T-helper 1 cell treated with Interleukin-12 subunit alpha and Interleukin-12 subunit beta and Interleukin-4 antibody, amounts not matched to agents 30 μg/mL and 1 μg/mL, for 36 hours (primary cell): ENCODE measurements around the gene KRTAP10-10.
"Not testable (repeated sequence)": the region's sequence is repeated elsewhere in the genome, so short reads cannot be mapped to it uniquely, and the experiment has no call there.

ENCODE experiments used
- H3K27ac Mint-ChIP-seq: one replicate; pipeline ENCODE4 v1.8.0; 2021; ENCODE audit warnings: mild to moderate bottlenecking, mixed read lengths
- H3K27me3 Mint-ChIP-seq: one replicate; pipeline ENCODE4 v1.8.0; 2021; ENCODE audit warnings: low read depth, mixed read lengths
- H3K36me3 Mint-ChIP-seq: one replicate; pipeline ENCODE4 v1.8.0; 2021; ENCODE audit warnings: low read depth, mixed read lengths
- H3K4me1 Mint-ChIP-seq: one replicate; pipeline ENCODE4 v1.8.0; 2021; ENCODE audit warnings: low read depth, mixed read lengths
- H3K4me3 Mint-ChIP-seq: one replicate; pipeline ENCODE4 v1.8.0; 2021; ENCODE audit warnings: mild to moderate bottlenecking, moderate library complexity, mixed read lengths
- H3K9me3 Mint-ChIP-seq: one replicate; pipeline ENCODE4 v1.8.0; 2021; ENCODE audit warnings: mixed read lengths

Gene KRTAP10-10

GRCh38 chr21:44661567-44661966, 24.4 kb downstream of the KRTAP10-10 start:
- Mint-ChIP-seq H3K36me3 (peaks cover 38% of the 10 kb centered on the region), H3K9me3 (peaks cover 65% of the 10 kb centered on the region)
- not testable (repeated sequence) for H3K4me3 Mint-ChIP-seq

GRCh38 chr21:44664691-44665090, 27.5 kb downstream of the KRTAP10-10 start:
- peaks cover 13% of the 10 kb centered on the region for H3K36me3 Mint-ChIP-seq
- H3K9me3 Mint-ChIP-seq: peaks cover 50% of the 10 kb centered on the region
- H3K27me3 Mint-ChIP-seq: peaks cover 47% of the 10 kb centered on the region
- H3K27ac Mint-ChIP-seq: no peak overlapping the region
- H3K4me3 Mint-ChIP-seq: no peak overlapping the region
- peaks cover 7% of the 10 kb centered on the region for H3K4me1 Mint-ChIP-seq

More at GRCh38 chr21:44661567-44661966, 24.4 kb downstream of the KRTAP10-10 start:
- peaks cover 28% of the 10 kb centered on the region for H3K27me3 Mint-ChIP-seq
- not testable (repeated sequence) for H3K27ac Mint-ChIP-seq
- peaks cover 39% of the 10 kb centered on the region for H3K4me1 Mint-ChIP-seq

GRCh38 chr21:44666401-44667320, 29.5 kb downstream of the KRTAP10-10 start, which contains the start of gene KRTAP12-2:
KRTAP12-2 (minus strand) TSS chr21:44666927; CDS start chr21:44666886, 41 bp downstream.
- H3K4me3 Mint-ChIP-seq: no peak within 1 kb of the TSS
- no peaks in the 10 kb centered on the region for H3K4me1 Mint-ChIP-seq
- H3K9me3 Mint-ChIP-seq: peaks cover 53% of the 10 kb centered on the region

GRCh38 chr21:44667612-44668011, 30.5 kb downstream of the KRTAP10-10 start:
- Mint-ChIP-seq H3K4me3 (no peak overlapping the region), H3K27ac (no peak overlapping the region), H3K36me3 (peaks cover 6% of the 10 kb centered on the region), H3K27me3 (peaks cover 28% of the 10 kb centered on the region), H3K9me3 (peaks cover 53% of the 10 kb centered on the region), H3K4me1 (no peaks in the 10 kb centered on the region)

More at GRCh38 chr21:44666401-44667320, 29.5 kb downstream of the KRTAP10-10 start, which contains the start of gene KRTAP12-2:
- Mint-ChIP-seq H3K36me3 (peaks cover 6% of the 10 kb centered on the region), H3K27me3 (peaks cover 36% of the 10 kb centered on the region), H3K27ac (no peak within 1 kb of the TSS)

- no peak overlapping the region for H3K4me3 Mint-ChIP-seq
- H3K27ac Mint-ChIP-seq: no peak overlapping the region
- H3K4me1 Mint-ChIP-seq: no peaks in the 10 kb centered on the region
- H3K27me3 Mint-ChIP-seq: peaks cover 34% of the 10 kb centered on the region
- peaks cover 64% of the 10 kb centered on the region for H3K9me3 Mint-ChIP-seq
- H3K36me3 Mint-ChIP-seq: peaks cover 9% of the 10 kb centered on the region
Observed at GRCh38 chr21:44670642-44671432, 33.7 kb downstream of the KRTAP10-10 start.

GRCh38 chr21:44671911-44672310, 34.8 kb downstream of the KRTAP10-10 start:
- Mint-ChIP-seq H3K27me3 (peaks cover 39% of the 10 kb centered on the region), H3K4me1 (no peaks in the 10 kb centered on the region), H3K36me3 (peaks cover 9% of the 10 kb centered on the region), H3K9me3 (peaks cover 67% of the 10 kb centered on the region), H3K4me3 (no peak overlapping the region), H3K27ac (no peak overlapping the region)

GRCh38 chr21:44677881-44678280, 40.7 kb downstream of the KRTAP10-10 start:
- Mint-ChIP-seq H3K4me1 (no peaks in the 10 kb centered on the region), H3K4me3 (no peak overlapping the region), H3K27ac (no peak overlapping the region), H3K9me3 (peaks cover 29% of the 10 kb centered on the region), H3K36me3 (peaks cover 3% of the 10 kb centered on the region), H3K27me3 (peaks cover 49% of the 10 kb centered on the region)

GRCh38 chr21:44681152-44681551, 44.0 kb downstream of the KRTAP10-10 start:
- Mint-ChIP-seq H3K4me3 (no peak overlapping the region), H3K9me3 (no peaks in the 10 kb centered on the region), H3K27me3 (peaks cover 38% of the 10 kb centered on the region), H3K36me3 (no peaks in the 10 kb centered on the region), H3K27ac (no peak overlapping the region), H3K4me1 (peaks cover 8% of the 10 kb centered on the region)

- Mint-ChIP-seq H3K9me3 (no peaks in the 10 kb centered on the region), H3K36me3 (no peaks in the 10 kb centered on the region), H3K27ac (no peak within 1 kb of the TSS), H3K4me3 (no peak within 1 kb of the TSS), H3K4me1 (peaks cover 14% of the 10 kb centered on the region), H3K27me3 (peaks cover 33% of the 10 kb centered on the region)
Observed at GRCh38 chr21:44681861-44682579, 44.9 kb downstream of the KRTAP10-10 start, which contains the start of gene KRTAP12-1. KRTAP12-1 (minus strand) TSS chr21:44682163; CDS start chr21:44682123, 40 bp downstream.

GRCh38 chr21:44682580-44683151, 45.5 kb downstream of the KRTAP10-10 start:
- peaks cover 14% of the 10 kb centered on the region for H3K4me1 Mint-ChIP-seq
- H3K27ac Mint-ChIP-seq: no peak overlapping the region
- H3K36me3 Mint-ChIP-seq: no peaks in the 10 kb centered on the region
- no peak overlapping the region for H3K4me3 Mint-ChIP-seq
- no peaks in the 10 kb centered on the region for H3K9me3 Mint-ChIP-seq
- peaks cover 35% of the 10 kb centered on the region for H3K27me3 Mint-ChIP-seq

GRCh38 chr21:44684077-44684476, 46.9 kb downstream of the KRTAP10-10 start:
- Mint-ChIP-seq H3K27ac (no peak overlapping the region), H3K27me3 (peaks cover 35% of the 10 kb centered on the region)

GRCh38 chr21:44684483-44684882, 47.3 kb downstream of the KRTAP10-10 start:
- Mint-ChIP-seq H3K9me3 (no peaks in the 10 kb centered on the region), H3K36me3 (no peaks in the 10 kb centered on the region), H3K27me3 (peaks cover 32% of the 10 kb centered on the region), H3K27ac (no peak overlapping the region), H3K4me1 (peaks cover 14% of the 10 kb centered on the region), H3K4me3 (no peak overlapping the region)

More at GRCh38 chr21:44684077-44684476, 46.9 kb downstream of the KRTAP10-10 start:
- no peaks in the 10 kb centered on the region for H3K36me3 Mint-ChIP-seq
- no peak overlapping the region for H3K4me3 Mint-ChIP-seq
- no peaks in the 10 kb centered on the region for H3K9me3 Mint-ChIP-seq
- peaks cover 14% of the 10 kb centered on the region for H3K4me1 Mint-ChIP-seq

GRCh38 chr21:44685050-44685449, 47.9 kb downstream of the KRTAP10-10 start:
- not testable (repeated sequence) for H3K27ac Mint-ChIP-seq
- H3K4me1 Mint-ChIP-seq: peaks cover 14% of the 10 kb centered on the region

More at GRCh38 chr21:44685050-44685449, 47.9 kb downstream of the KRTAP10-10 start:
- not testable (repeated sequence) for H3K9me3 Mint-ChIP-seq, H3K4me3 Mint-ChIP-seq, H3K36me3 Mint-ChIP-seq
- peaks cover 29% of the 10 kb centered on the region for H3K27me3 Mint-ChIP-seq
